ENCODE measurements around the gene CACNA1A. TPM values are rescaled to one million over a fixed set of nuclear protein-coding genes. Genes with fewer than 3 reads are reported as not detected.

Gene CACNA1A
- total RNA-seq, 2 experiments from 2014 or later, result 0.33 to 0.35 TPM

- no peak overlapping the region for H3K27ac Mint-ChIP-seq
- CTCF ChIA-PET, result interaction anchor here (0.6 to 1.6 kb wide), 3 partner anchors 77 to 165 kb away, joined by 3 to 5 read pairs (median 3); no protein-coding TSS in a partner anchor
- H3K4me1 Mint-ChIP-seq (ENCODE audit: low read depth), result no peaks in the 10 kb centered on the region
- H3K36me3 Mint-ChIP-seq (ENCODE audit: low read depth), result peaks cover 2% of the 10 kb centered on the region
- peaks cover 26% of the 10 kb centered on the region for H3K27me3 Mint-ChIP-seq (ENCODE audit: low read depth)
- H3K9me3 Mint-ChIP-seq, result peaks cover 4% of the 10 kb centered on the region
- peak; percentile 52 for DNase-seq
- intact Hi-C loops (cut with micrococcal nuclease), result no loop called here
- no peak overlapping the region for H3K4me3 Mint-ChIP-seq
Observed at GRCh38 chr19:13526552-13526951, 20.3 kb upstream of the CACNA1A start.

- Mint-ChIP-seq H3K4me1 (ENCODE audit: low read depth) (no peaks in the 10 kb centered on the region), H3K36me3 (ENCODE audit: low read depth) (peaks cover 2% of the 10 kb centered on the region), H3K27me3 (ENCODE audit: low read depth) (peaks cover 19% of the 10 kb centered on the region), H3K4me3 (no peak overlapping the region), H3K9me3 (peaks cover 26% of the 10 kb centered on the region), H3K27ac (no peak overlapping the region)
- no peak for DNase-seq
- intact Hi-C loops (cut with micrococcal nuclease), result no loop called here
- CTCF ChIA-PET, result interaction anchor here (0.5 kb wide), 1 partner anchor 25 kb away, joined by 3 read pairs; no protein-coding TSS in a partner anchor
Observed at GRCh38 chr19:13521066-13521465, 14.8 kb upstream of the CACNA1A start.

DNA sequence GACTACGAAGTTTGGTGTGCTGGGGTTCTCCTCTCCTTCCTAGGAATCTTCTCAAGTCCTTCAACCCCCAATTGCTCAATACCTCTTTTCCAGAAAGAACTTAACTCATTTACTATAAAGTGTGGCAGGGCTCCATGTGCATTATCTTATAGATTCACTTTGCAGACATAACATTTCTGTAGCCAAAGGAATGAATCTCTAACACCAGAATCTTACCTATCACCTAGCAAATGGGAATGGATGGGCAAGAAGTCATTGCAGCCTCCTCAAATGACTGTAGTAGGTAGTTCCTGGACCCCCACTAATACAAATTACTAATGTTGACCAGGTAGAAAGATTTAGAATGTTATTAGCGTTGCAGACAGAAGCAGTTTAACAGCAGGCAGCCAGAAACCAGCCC is 5.7 kb upstream of the CACNA1A start:
- H3K9me3 Mint-ChIP-seq, result no peaks in the 10 kb centered on the region
- no peak overlapping the region for H3K4me3 Mint-ChIP-seq
- intact Hi-C loops (cut with micrococcal nuclease), result no loop called here
- DNase-seq, result no peak
- CTCF ChIA-PET, result no interaction called here
- no peaks in the 10 kb centered on the region for H3K36me3 Mint-ChIP-seq (ENCODE audit: low read depth)
- peaks cover 2% of the 10 kb centered on the region for H3K4me1 Mint-ChIP-seq (ENCODE audit: low read depth)
- H3K27ac Mint-ChIP-seq, result no peak overlapping the region
- H3K27me3 Mint-ChIP-seq (ENCODE audit: low read depth), result peaks cover 48% of the 10 kb centered on the region

DNA sequence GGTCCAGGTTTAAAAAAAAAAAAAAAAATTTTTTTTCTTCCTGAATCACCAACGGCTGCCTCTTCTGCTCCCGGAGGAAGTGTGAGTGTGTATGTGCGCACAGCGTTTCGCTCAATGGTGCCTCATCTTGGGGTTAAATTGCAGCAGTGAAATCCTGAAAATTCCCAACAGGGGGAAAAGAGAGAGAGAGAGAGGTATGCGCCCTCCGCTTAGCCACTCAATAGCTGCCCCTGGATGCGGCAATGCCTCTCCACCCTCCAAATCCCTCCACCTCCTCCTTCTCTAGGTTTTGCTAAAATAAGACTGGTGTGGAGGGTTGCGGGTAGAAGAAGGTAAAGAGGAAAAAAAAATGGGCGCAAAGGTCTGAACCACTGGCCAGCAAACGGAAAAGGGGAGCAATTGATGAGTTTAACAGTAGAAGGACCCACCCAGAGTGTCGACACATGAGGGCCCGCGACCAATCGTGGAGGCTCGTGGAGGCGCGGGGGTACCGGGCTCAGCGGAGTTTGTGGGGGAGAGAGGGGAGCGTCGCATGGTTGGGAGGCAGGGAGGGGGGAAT is 853 bp upstream of the CACNA1A start:
- Mint-ChIP-seq H3K27me3 (ENCODE audit: low read depth) (peaks cover 64% of the 10 kb centered on the region), H3K27ac (no peak overlapping the region), H3K36me3 (ENCODE audit: low read depth) (no peaks in the 10 kb centered on the region), H3K9me3 (no peaks in the 10 kb centered on the region), H3K4me1 (ENCODE audit: low read depth) (peaks cover 2% of the 10 kb centered on the region), H3K4me3 (no peak overlapping the region)
- CTCF ChIA-PET, result no interaction called here
- no peak for DNase-seq
- intact Hi-C loops (cut with micrococcal nuclease), result no loop called here

DNA sequence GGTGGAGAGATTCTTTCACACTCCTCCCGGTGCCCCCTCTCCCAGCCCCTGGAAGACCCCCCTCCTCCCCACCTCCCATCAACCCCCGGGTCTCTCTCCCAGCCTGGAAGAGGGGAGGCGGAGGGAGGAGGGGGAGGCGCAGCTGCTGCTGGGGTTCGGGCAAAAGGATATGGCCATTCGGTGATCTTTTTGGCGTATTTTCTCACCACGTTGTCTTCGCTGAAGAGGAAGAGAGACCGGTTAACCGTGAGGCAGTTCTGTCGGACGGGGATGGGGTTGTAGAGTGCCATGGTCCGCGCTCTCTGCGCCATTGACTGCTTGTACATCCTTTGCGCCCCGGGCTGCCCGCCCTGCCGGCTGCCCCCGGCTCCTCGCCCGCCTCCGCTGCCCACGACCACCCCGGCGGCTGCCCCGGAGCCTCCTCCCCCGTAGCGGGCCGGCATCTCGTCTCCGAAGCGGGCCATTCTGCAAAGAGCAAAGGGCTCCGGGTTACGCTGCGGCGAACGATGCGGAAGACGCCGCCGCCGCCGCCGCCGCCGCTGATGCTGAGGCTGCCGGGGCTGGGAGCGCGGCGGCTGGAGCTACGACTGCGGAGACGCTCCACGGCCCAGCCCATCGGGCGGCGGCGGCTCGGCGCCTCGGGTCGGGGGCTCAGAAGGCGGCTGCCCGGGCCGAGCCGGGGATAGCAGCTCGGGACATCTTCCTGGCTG is 363 bp downstream of the CACNA1A start:
- no peak overlapping the region for H3K27ac Mint-ChIP-seq
- H3K27me3 Mint-ChIP-seq (ENCODE audit: low read depth), result peaks cover 63% of the 10 kb centered on the region
- no peaks in the 10 kb centered on the region for H3K9me3 Mint-ChIP-seq
- no peaks in the 10 kb centered on the region for H3K36me3 Mint-ChIP-seq (ENCODE audit: low read depth)
- H3K4me3 Mint-ChIP-seq, result no peak overlapping the region
- peaks cover 2% of the 10 kb centered on the region for H3K4me1 Mint-ChIP-seq (ENCODE audit: low read depth)
- DNase-seq, result peak; percentile 11
- CTCF ChIA-PET, result no interaction called here
- intact Hi-C loops (cut with micrococcal nuclease), result no loop called here

DNA sequence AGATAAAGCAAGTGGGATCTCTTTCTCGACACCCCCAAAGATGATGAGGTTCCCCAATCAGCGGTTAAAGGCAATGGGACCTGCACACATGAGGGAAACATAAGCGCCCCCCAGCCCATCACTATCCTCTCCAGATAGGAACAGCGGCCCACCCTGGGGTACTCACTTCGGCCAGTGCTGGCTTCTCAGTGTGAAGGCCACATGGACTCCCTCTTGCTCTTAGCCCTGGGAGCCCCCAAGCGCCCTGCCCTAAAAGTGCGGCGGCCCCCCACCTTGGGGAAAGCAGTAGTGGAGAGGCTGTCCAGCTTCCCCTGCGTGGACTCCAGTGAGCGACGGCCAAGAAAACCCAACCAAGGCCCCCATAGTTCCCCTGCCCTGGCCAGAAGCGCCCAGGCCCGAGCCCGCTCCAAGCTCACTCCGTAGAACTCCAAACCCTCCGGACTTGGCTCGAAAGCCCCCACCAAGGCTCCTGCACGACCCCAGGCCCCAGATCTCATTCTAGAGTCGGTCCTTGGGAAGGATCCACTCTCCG is 1.0 kb downstream of the CACNA1A start:
- no peak overlapping the region for H3K4me3 Mint-ChIP-seq
- H3K27ac Mint-ChIP-seq, result no peak overlapping the region

GRCh38 chr19:13503570-13504235 is 2.6 kb downstream of the CACNA1A start:
- CTCF ChIA-PET, result interaction anchor here (0.7 kb wide), 1 partner anchor 180 kb away, joined by 3 read pairs; no protein-coding TSS in a partner anchor
- H3K27me3 Mint-ChIP-seq (ENCODE audit: low read depth), result peaks cover 50% of the 10 kb centered on the region

More for the DNA sequence above, 1.0 kb downstream of the CACNA1A start:
- H3K4me1 Mint-ChIP-seq (ENCODE audit: low read depth), result peaks cover 2% of the 10 kb centered on the region
- no peak for DNase-seq
- H3K36me3 Mint-ChIP-seq (ENCODE audit: low read depth), result no peaks in the 10 kb centered on the region
- H3K9me3 Mint-ChIP-seq, result no peaks in the 10 kb centered on the region
- H3K27me3 Mint-ChIP-seq (ENCODE audit: low read depth), result peaks cover 62% of the 10 kb centered on the region
- CTCF ChIA-PET, result no interaction called here
- intact Hi-C loops (cut with micrococcal nuclease), result no loop called here

GRCh38 chr19:13502231-13502630 is 4.0 kb downstream of the CACNA1A start:
- Mint-ChIP-seq H3K36me3 (ENCODE audit: low read depth) (no peaks in the 10 kb centered on the region), H3K27ac (no peak overlapping the region), H3K27me3 (ENCODE audit: low read depth) (peaks cover 41% of the 10 kb centered on the region), H3K4me1 (ENCODE audit: low read depth) (peaks cover 2% of the 10 kb centered on the region), H3K9me3 (no peaks in the 10 kb centered on the region), H3K4me3 (no peak overlapping the region)
- no peak for DNase-seq
- CTCF ChIA-PET, result no interaction called here
- intact Hi-C loops (cut with micrococcal nuclease), result no loop called here

More at GRCh38 chr19:13503570-13504235, 2.6 kb downstream of the CACNA1A start:
- DNase-seq, result no peak
- Mint-ChIP-seq H3K4me1 (ENCODE audit: low read depth) (peaks cover 2% of the 10 kb centered on the region), H3K36me3 (ENCODE audit: low read depth) (no peaks in the 10 kb centered on the region), H3K9me3 (no peaks in the 10 kb centered on the region), H3K4me3 (no peak overlapping the region), H3K27ac (no peak overlapping the region)
- intact Hi-C loops (cut with micrococcal nuclease), result no loop called here

DNA sequence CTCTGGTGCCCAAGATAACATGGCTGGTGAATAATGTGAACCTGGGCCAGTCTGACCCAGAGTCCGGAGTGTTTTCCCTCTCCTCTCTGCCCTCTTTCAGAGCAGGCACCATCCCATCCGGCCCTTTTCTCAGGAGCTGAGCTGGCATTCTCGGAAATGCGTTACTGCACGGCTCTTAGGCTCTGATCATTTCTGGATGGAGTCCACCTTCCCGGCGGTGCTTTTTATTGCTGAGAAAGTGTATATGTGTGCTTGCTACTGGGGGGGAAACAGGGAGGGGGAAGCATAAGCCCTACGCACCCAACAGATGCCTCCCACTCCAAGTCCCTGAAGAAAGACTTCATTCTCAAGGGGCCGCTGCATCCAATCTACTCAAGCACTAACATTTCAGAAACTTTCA is 6.6 kb downstream of the CACNA1A start:
- Mint-ChIP-seq H3K27ac (no peak overlapping the region), H3K36me3 (ENCODE audit: low read depth) (no peaks in the 10 kb centered on the region), H3K27me3 (ENCODE audit: low read depth) (peaks cover 38% of the 10 kb centered on the region), H3K4me3 (no peak overlapping the region), H3K4me1 (ENCODE audit: low read depth) (no peaks in the 10 kb centered on the region), H3K9me3 (no peaks in the 10 kb centered on the region)
- DNase-seq, result no peak
- CTCF ChIA-PET, result no interaction called here
- intact Hi-C loops (cut with micrococcal nuclease), result no loop called here

- H3K9me3 Mint-ChIP-seq, result no peaks in the 10 kb centered on the region
- H3K27ac Mint-ChIP-seq, result no peak overlapping the region
- H3K4me3 Mint-ChIP-seq, result no peak overlapping the region
- intact Hi-C loops (cut with micrococcal nuclease), result no loop called here
- CTCF ChIA-PET, result no interaction called here
- no peaks in the 10 kb centered on the region for H3K4me1 Mint-ChIP-seq (ENCODE audit: low read depth)
- no peak for DNase-seq
- H3K27me3 Mint-ChIP-seq (ENCODE audit: low read depth), result peaks cover 35% of the 10 kb centered on the region
- H3K36me3 Mint-ChIP-seq (ENCODE audit: low read depth), result no peaks in the 10 kb centered on the region
Observed at GRCh38 chr19:13493516-13494310, 12.6 kb downstream of the CACNA1A start.

DNA sequence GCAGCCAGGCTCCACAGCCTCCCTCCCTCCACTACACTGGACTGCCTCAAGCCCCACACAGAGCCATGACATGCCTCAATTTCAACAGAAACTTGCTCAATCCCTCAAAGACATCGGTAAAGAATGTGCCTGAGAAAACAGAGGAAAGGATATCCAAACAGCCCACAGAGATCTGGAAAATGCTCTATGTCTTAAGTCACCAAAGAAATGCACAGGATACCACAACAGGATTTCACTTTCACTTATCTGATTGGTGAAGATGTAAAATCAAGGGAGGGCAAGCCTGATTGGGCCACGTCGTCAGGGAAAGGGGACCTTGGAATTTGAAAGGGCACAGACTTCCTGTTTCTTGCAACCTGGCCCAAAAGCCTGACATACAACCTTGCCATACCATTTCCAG is 14.2 kb downstream of the CACNA1A start:
- intact Hi-C loops (cut with micrococcal nuclease), result no loop called here
- peaks cover 31% of the 10 kb centered on the region for H3K27me3 Mint-ChIP-seq (ENCODE audit: low read depth)
- no peak for DNase-seq
- no peaks in the 10 kb centered on the region for H3K36me3 Mint-ChIP-seq (ENCODE audit: low read depth)
- no peak overlapping the region for H3K27ac Mint-ChIP-seq
- H3K4me3 Mint-ChIP-seq, result no peak overlapping the region
- H3K4me1 Mint-ChIP-seq (ENCODE audit: low read depth), result no peaks in the 10 kb centered on the region
- CTCF ChIA-PET, result no interaction called here
- H3K9me3 Mint-ChIP-seq, result no peaks in the 10 kb centered on the region

GRCh38 chr19:13487985-13488384 is 18.3 kb downstream of the CACNA1A start:
- CTCF ChIA-PET, result no interaction called here
- Mint-ChIP-seq H3K4me1 (ENCODE audit: low read depth) (no peaks in the 10 kb centered on the region), H3K36me3 (ENCODE audit: low read depth) (no peaks in the 10 kb centered on the region), H3K27ac (no peak overlapping the region), H3K4me3 (no peak overlapping the region), H3K9me3 (peaks cover 7% of the 10 kb centered on the region), H3K27me3 (ENCODE audit: low read depth) (peaks cover 16% of the 10 kb centered on the region)
- intact Hi-C loops (cut with micrococcal nuclease), result no loop called here
- DNase-seq, result no peak

Measured in activated naive CD4-positive, alpha-beta T cell treated with anti-CD3 and anti-CD28 coated beads for 36 hours (primary cell).